Caco-2 (cell line): ENCODE data around the gene DYNLT2. TPM values are rescaled to one million over a fixed set of nuclear protein-coding genes. Genes with fewer than 3 reads are reported as not detected.

Experiments
- BruUV-seq: library from RNA; stranded (reverse); fragments of 400-500 nt; replicated peaks from 2 replicates; lab custom pipeline; 2021; lab: Mats Ljungman, UMichigan
- CTCF ChIA-PET: fragments of 300-600 bp; sonication (Branson Sonifier 250); formaldehyde crosslinking; loops from one replicate; lab custom pipeline; 2022; ENCODE audit warnings: antibody characterized with exemption; lab: Charles Lee
- POLR2A ChIA-PET: fragments of 300-600 bp; sonication (Branson Sonifier 250); formaldehyde crosslinking; loops from one replicate; lab custom pipeline; 2022; ENCODE audit warnings: antibody characterized with exemption; lab: Charles Lee
- DNase-seq, 2 experiments: peaks; one replicate each; pipeline versions ENCODE4 v3.0.0 to v3.0.0-alpha.2; 2020 to 2022
- H3K27me3 ChIP-seq: replicated peaks from 2 replicates; pipeline ENCODE4 v1.6.0; 2011; ENCODE audit warnings: low read length; ENCODE audit not compliant: control insufficient read depth, insufficient read depth
- H3K36me3 ChIP-seq: 2 replicates; pipeline ENCODE4 v1.5.1; 2011; ENCODE audit warnings: low read length; ENCODE audit not compliant: control insufficient read depth, insufficient read depth
- H3K4me1 ChIP-seq: fragments of 250-450 bp; sonication (Bioruptor Pico); 2 replicates; pipeline ENCODE4 v1.5.1; 2020; ENCODE audit warnings: mild to moderate bottlenecking
- H3K4me3 ChIP-seq: 2 replicates; pipeline ENCODE4 v1.5.1; 2011; ENCODE audit warnings: low read depth, mild to moderate bottlenecking, control low read depth, low read length
- H3K9me3 ChIP-seq: fragments of 250-450 bp; sonication (Bioruptor Pico); 2 replicates; pipeline ENCODE4 v1.5.1; 2020; ENCODE audit warnings: mild to moderate bottlenecking, moderate library complexity
- H3K27ac Mint-ChIP-seq: one replicate; pipeline ENCODE4 v1.8.0; 2022; ENCODE audit warnings: mixed read lengths; ENCODE audit not compliant: unreplicated experiment
- H3K27me3 Mint-ChIP-seq: one replicate; pipeline ENCODE4 v1.8.0; 2022; ENCODE audit warnings: mixed read lengths; ENCODE audit not compliant: insufficient read depth, unreplicated experiment
- H3K36me3 Mint-ChIP-seq: one replicate; pipeline ENCODE4 v1.8.0; 2022; ENCODE audit warnings: mild to moderate bottlenecking, mixed read lengths; ENCODE audit not compliant: insufficient read depth, unreplicated experiment
- H3K4me1 Mint-ChIP-seq: one replicate; pipeline ENCODE4 v1.8.0; 2022; ENCODE audit warnings: low read depth, mixed read lengths; ENCODE audit not compliant: unreplicated experiment
- H3K4me3 Mint-ChIP-seq: one replicate; pipeline ENCODE4 v1.8.0; 2022; ENCODE audit warnings: mild to moderate bottlenecking, moderate library complexity, mixed read lengths; ENCODE audit not compliant: unreplicated experiment
- H3K9me3 Mint-ChIP-seq: one replicate; pipeline ENCODE4 v1.8.0; 2022; ENCODE audit warnings: mixed read lengths; ENCODE audit not compliant: unreplicated experiment
- intact Hi-C: fragments of 100-400 bp; cut with micrococcal nuclease; formaldehyde crosslinking; loops from one replicate; pipeline ENCODE4 v1.10.0; 2022; ENCODE audit not compliant: unreplicated experiment
- total RNA-seq: library from RNA; stranded (reverse); gene quantifications from 2 replicates; pipeline ENCODE4 v1.2.3, GENCODE V29; 2022
- TF ChIP-seq, protein P1 (sequence below), 2 experiments: fragments of 200-600 bp in 1 of 2; IDR thresholded peaks; 1 replicate in 1 of 2; 2 replicates in 1 of 2; pipeline versions ENCODE4 v1.5.1 to v1.8.0; 2011 to 2022; ENCODE audit warnings: antibody characterized with exemption in 1 of 2, control low read depth in 1 of 2, inconsistent platforms in 1 of 2, low read depth in 1 of 2, low read length in 1 of 2, mild to moderate bottlenecking in 1 of 2, moderate library complexity in 1 of 2; ENCODE audit not compliant: insufficient read depth in 1 of 2, severe bottlenecking in 1 of 2, unreplicated experiment in 1 of 2

Gene DYNLT2
- total RNA-seq, 1 experiment from 2014 or later: 2.4 TPM

DNA sequence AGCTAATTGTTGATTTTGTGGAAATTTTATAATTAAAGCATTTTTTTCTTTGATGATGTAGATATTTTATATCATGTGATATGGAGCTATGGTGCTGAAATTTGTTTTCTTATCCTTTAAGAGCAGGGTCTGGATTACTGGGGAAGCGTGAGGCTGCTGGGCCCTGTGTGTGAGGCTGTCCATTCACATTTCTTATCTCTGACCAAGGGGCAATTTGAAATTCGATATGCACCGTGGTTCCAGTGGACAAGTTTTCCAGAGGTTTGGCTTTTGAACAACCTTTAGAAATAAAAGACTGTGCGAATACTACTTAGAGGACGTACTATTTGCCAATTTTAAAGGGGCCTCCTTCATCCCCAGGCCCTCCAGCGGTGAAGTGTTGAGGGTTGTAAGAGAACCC, 3.8 kb upstream of the DYNLT2 start:
- H3K27ac Mint-ChIP-seq: no peak overlapping the region
- Histone ChIP-seq H3K36me3 (no peaks in the 10 kb centered on the region), H3K4me3 (no peak overlapping the region), H3K9me3 (no peaks in the 10 kb centered on the region), H3K4me1 (peaks cover 11% of the 10 kb centered on the region), H3K27me3 (no peaks in the 10 kb centered on the region)
- TF ChIP-seq, protein P1, sequence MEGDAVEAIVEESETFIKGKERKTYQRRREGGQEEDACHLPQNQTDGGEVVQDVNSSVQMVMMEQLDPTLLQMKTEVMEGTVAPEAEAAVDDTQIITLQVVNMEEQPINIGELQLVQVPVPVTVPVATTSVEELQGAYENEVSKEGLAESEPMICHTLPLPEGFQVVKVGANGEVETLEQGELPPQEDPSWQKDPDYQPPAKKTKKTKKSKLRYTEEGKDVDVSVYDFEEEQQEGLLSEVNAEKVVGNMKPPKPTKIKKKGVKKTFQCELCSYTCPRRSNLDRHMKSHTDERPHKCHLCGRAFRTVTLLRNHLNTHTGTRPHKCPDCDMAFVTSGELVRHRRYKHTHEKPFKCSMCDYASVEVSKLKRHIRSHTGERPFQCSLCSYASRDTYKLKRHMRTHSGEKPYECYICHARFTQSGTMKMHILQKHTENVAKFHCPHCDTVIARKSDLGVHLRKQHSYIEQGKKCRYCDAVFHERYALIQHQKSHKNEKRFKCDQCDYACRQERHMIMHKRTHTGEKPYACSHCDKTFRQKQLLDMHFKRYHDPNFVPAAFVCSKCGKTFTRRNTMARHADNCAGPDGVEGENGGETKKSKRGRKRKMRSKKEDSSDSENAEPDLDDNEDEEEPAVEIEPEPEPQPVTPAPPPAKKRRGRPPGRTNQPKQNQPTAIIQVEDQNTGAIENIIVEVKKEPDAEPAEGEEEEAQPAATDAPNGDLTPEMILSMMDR (IDR thresholded peaks at IDR 0.05; ENCODE audit: insufficient read depth in 1 of 2, low read depth in 1 of 2, low read length in 1 of 2, severe bottlenecking in 1 of 2, unreplicated experiment in 1 of 2): no peak
- ChIA-PET POLR2A (no interaction called here), CTCF (no interaction called here)
- no peaks in the 10 kb centered on the region for H3K9me3 Mint-ChIP-seq
- H3K4me1 Mint-ChIP-seq: peaks cover 12% of the 10 kb centered on the region
- H3K27me3 Mint-ChIP-seq: no peaks in the 10 kb centered on the region
- no peak for DNase-seq
- no peak overlapping the region for H3K4me3 Mint-ChIP-seq
- H3K36me3 Mint-ChIP-seq: peaks cover 13% of the 10 kb centered on the region
- no TSS peak for BruUV-seq
- intact Hi-C loops: no loop called here

DNA sequence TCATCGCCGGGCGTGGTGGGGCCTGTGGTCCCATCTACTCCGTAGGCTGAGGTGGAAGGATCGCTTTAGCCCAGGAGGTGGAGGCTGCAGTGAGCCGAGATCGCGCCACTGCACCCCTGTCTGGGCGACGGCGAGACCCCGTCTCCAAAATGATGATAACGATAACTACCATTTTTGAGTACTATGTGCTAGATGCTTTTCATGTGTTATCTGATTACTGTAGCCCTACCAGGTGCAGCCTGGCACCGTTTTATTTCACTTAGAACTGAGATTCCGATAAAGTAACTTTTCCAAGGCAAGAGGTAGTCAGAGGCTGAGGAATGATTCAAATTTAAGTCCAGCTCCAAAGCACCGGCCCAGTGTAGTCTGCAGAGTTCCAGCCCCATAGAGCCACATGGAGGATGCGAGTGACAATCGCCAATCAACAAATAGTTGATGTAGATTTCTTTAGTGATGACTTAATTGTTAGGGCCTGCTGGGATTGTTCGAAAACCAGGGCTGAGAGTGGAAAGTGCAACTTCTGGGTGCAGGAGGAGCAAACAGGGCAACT, 777 bp upstream of the DYNLT2 start:
- ChIA-PET CTCF (no interaction called here), POLR2A (interaction anchor here (0.8 to 1.9 kb wide), 8 partner anchors 27 to 802 kb away, joined by 3 to 14 read pairs (median 4); partner anchors contain the start of genes C6orf120, TBP and WDR27)
- intact Hi-C loops: no loop called here
- no peaks in the 10 kb centered on the region for H3K27me3 ChIP-seq
- H3K4me3 ChIP-seq: peak overlapping the region; percentile 73
- H3K27me3 Mint-ChIP-seq: no peaks in the 10 kb centered on the region
- H3K9me3 Mint-ChIP-seq: no peaks in the 10 kb centered on the region
- peaks cover 9% of the 10 kb centered on the region for H3K36me3 Mint-ChIP-seq
- H3K4me1 ChIP-seq: peaks cover 12% of the 10 kb centered on the region
- peak overlapping the region; percentile 99 for H3K4me3 Mint-ChIP-seq
- H3K9me3 ChIP-seq: no peaks in the 10 kb centered on the region
- BruUV-seq: no TSS peak
- no peaks in the 10 kb centered on the region for H3K36me3 ChIP-seq
- DNase-seq: peak in 1 of 2 experiments; percentile 13
- TF ChIP-seq, protein P1 (IDR thresholded peaks at IDR 0.05; ENCODE audit: insufficient read depth in 1 of 2, low read depth in 1 of 2, low read length in 1 of 2, severe bottlenecking in 1 of 2, unreplicated experiment in 1 of 2): no peak
- H3K4me1 Mint-ChIP-seq: peaks cover 12% of the 10 kb centered on the region
- peak overlapping the region; percentile 100 for H3K27ac Mint-ChIP-seq

DNA sequence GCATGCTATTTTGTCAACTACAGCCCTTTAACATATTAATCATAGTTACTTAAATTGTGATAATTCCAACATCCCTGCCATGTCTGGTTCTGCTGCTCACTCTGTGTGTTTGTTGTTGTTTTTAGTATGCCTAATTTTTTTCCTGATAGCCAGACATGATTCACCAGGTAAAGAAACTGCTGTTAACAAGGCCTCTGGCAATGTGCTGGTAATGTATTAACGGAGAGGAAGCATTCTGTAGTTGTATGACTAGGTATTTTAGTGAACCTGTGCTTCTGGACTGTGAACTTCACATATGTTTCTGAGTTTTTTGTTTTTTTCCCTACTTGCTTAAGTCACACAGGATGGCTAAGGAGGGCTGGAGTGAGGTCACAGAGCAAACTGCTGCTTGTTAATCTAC, 4.8 kb downstream of the DYNLT2 start:
- Histone ChIP-seq H3K36me3 (no peaks in the 10 kb centered on the region), H3K4me1 (0 out of 2 replicates have a peak, but pooled peaks cover 4% of the 10 kb centered on the region), H3K4me3 (no peak overlapping the region), H3K9me3 (0 out of 2 replicates have a peak, but pooled peaks cover 6% of the 10 kb centered on the region), H3K27me3 (no peaks in the 10 kb centered on the region)
- CTCF ChIA-PET: no interaction called here
- H3K4me1 Mint-ChIP-seq: no peaks in the 10 kb centered on the region
- BruUV-seq: no TSS peak
- H3K36me3 Mint-ChIP-seq: peaks cover 6% of the 10 kb centered on the region
- H3K4me3 Mint-ChIP-seq: no peak overlapping the region
- TF ChIP-seq, protein P1 (IDR thresholded peaks at IDR 0.05; ENCODE audit: insufficient read depth in 1 of 2, low read depth in 1 of 2, low read length in 1 of 2, severe bottlenecking in 1 of 2, unreplicated experiment in 1 of 2): no peak
- intact Hi-C loops: no loop called here
- POLR2A ChIA-PET: no interaction called here
- H3K27ac Mint-ChIP-seq: no peak overlapping the region
- H3K27me3 Mint-ChIP-seq: no peaks in the 10 kb centered on the region
- no peak for DNase-seq
- H3K9me3 Mint-ChIP-seq: peaks cover 8% of the 10 kb centered on the region
